NCI-H524 (cell line): ENCODE results near the gene GTF3C1.

ENCODE experiments used
- DNase-seq, 2 experiments: peaks; one replicate each; lab custom pipeline; 2025; lab: John Stamatoyannopoulos, UW

Gene GTF3C1

GRCh38 chr16:27568077-27568476 lies 18.4 kb upstream of the GTF3C1 start:
- DNase-seq: no peak

- no peak for DNase-seq
These were observed 16.7 kb upstream of the GTF3C1 start for GRCh38 chr16:27566417-27566816.

- DNase-seq: no peak
These were observed 14.5 kb upstream of the GTF3C1 start for GRCh38 chr16:27564224-27564623.

GRCh38 chr16:27561216-27561615 lies 11.5 kb upstream of the GTF3C1 start:
- no peak for DNase-seq

GRCh38 chr16:27558932-27559331 lies 9.2 kb upstream of the GTF3C1 start:
- DNase-seq: no peak

- no peak for DNase-seq
These were observed 8.7 kb upstream of the GTF3C1 start for GRCh38 chr16:27558434-27558833.

- no peak for DNase-seq
These were observed 6.8 kb upstream of the GTF3C1 start for GRCh38 chr16:27556471-27556870.

- DNase-seq: no peak
These were observed 1.3 kb upstream of the GTF3C1 start for GRCh38 chr16:27551036-27551435.

DNA sequence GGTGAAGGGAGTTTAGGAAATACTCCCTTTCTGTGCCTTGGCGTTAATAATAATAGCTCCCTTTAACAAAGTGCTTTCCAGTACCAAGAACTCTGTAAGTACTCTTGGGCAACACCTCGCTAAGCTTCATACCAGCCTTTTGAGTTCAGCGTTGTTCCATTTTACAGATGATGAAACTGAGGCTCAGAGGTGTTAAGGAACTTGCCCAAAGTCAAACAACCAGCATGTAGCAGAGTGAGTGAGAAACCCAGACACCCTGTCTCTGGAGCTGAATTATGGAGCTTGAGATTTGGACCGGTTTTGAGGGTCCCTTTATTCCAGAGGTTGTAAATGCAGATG lies 838 bp upstream of the GTF3C1 start:
- no peak for DNase-seq

GRCh38 chr16:27549464-27549745 lies 308 bp downstream of the GTF3C1 start:
- no peak for DNase-seq

GRCh38 chr16:27547851-27548250 lies 1.9 kb downstream of the GTF3C1 start:
- no peak for DNase-seq

DNA sequence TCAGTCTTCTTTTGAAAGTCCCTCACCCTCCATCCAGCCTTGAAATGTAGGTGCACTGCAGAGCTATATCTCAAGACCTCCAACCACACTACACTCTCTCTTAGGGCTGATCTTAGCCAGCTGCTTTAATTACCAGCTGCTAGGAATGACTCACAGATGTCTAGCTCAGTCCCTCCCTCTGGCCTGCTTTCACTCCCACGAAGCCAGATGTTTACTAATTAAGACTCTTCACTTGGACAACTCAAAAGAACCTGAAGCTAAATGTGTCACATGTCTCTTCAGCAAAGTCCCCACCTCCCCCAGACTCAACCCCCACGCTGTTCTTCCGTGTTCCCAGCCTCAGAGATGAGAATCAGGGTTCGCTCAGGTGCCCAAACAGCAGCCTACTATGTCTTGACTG lies 2.6 kb downstream of the GTF3C1 start:
- peak; percentile 77 to 91 for DNase-seq

DNA sequence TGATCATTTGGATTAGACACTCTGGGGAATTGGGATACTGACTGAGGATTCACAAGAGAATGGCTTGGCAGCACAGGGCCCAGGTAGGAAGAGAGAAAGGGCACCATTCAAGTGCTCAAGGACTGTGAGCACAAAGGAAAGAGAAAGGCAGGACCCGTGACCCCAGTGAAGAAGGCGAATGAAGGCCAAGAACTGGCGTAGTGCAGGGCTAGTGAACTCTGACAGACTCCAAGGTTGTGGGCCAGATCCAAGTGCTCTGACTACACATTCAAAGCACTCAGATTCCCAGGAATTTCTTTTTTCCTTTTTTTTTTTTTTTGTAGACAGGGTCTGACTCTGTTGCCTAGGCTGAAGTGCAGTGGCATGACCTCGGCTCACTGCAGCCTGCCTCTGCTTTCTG lies 5.0 kb downstream of the GTF3C1 start:
- DNase-seq: no peak

GRCh38 chr16:27543801-27544200 lies 5.9 kb downstream of the GTF3C1 start:
- DNase-seq: no peak

DNA sequence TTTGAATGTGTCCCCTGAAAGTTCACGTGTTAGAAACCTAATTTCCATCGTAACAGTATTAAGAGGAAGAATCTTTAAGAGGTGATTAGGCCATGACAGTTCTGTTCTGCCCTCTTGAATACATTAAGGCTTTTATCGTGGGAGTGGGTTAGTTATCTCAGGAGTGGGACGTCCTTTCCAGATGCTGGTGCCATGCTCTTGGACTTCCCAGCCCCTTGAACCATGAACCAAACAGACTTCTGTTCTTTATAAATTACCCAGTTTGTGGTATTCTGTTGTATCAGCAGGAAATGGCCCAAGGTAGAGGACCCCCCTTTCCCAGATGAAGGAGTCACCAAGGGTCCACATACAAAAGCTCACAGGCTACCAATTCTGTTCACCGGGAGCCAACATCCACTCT lies 10.1 kb downstream of the GTF3C1 start:
- DNase-seq: no peak

GRCh38 chr16:27539120-27539519 lies 10.6 kb downstream of the GTF3C1 start:
- no peak for DNase-seq

DNA sequence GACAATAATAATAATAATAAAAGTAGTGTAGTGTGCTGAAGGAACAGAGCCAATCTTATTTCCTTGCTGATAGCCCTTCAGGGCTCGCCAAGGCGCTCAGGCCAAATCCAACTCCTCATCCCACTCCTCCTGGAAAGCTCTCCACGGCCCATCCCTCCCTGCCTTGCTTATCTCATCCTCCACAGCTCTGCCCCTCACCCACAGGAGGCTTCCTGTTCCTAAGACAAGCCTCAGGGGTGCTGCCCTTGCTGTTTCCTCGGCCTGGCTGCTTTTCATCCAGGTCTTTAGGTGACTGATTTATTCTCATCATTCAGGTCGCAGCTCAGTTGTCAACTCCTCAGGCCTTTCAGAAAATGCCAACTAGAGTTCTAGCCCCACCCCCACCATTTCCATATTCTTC lies 11.2 kb downstream of the GTF3C1 start:
- no peak for DNase-seq

GRCh38 chr16:27534256-27534655 lies 15.5 kb downstream of the GTF3C1 start:
- no peak for DNase-seq

DNA sequence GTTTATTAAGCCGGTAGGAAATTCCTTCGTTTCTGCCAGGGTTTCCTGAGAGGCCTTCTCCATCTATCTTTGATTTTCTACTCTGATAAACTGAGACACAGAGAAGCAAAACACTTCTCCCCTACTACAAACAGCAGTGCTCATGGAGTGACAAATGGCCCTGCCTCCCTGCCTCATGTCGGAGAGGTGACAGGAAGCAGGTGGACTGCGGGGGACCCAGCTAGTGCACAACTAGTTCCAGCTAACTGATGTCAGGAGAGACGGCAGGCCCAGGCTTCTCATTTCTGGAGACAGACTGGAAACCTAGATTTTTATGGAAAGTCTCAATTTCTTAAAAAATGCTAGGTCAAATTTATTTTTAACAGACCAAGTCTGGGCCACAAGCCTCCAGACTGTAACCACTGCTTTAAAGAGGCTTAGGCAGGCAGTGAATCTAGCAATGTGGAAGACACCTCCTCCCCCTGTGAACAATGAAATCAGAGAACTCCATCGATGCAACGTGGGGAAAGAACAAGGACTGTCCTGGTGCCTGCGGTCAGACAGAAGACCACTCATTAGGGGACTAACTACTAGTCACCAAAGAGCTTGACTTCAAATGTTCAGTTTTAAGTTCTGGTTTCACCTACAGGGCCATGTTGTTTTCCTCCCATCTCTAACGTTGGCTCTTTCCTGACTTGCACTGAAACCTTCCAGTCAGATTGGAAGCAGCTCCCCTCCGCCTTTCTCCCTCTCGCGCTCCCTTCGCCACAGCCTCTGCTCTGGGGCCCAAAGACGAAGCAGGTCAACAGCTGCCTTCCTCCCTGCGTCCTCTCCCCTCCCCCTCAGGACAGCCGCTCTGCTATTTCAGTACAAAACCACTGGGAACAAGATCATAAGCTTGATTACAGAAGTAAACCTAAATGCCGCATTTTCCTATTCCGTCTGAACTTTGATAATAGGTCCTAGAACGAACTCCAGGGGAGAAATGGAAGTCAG lies 17.6 kb downstream of the GTF3C1 start:
- DNase-seq: peak in 1 of 2 experiments; percentile 21

GRCh38 chr16:27531186-27531585 lies 18.5 kb downstream of the GTF3C1 start:
- DNase-seq: peak; percentile 41 to 87

DNA sequence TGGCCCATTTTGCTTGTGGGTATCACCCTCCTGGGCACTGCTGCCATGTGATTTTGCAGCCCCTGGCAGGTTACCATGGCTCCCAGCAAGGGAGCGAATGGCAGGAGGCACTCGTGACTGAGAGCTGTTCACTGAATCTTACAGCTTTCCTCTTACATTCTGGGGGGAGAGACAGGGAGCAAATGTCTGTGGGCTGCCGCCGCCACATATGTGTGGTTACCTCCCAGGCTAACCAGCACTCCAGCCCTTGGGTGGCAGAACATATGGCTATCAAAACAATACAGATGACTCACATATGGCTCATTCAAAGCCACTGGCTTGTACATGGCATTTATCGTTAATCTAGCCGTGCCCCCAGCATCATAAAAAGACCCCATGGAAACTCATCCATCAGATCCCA lies 19.8 kb downstream of the GTF3C1 start:
- DNase-seq: peak; percentile 99 to 100

DNA sequence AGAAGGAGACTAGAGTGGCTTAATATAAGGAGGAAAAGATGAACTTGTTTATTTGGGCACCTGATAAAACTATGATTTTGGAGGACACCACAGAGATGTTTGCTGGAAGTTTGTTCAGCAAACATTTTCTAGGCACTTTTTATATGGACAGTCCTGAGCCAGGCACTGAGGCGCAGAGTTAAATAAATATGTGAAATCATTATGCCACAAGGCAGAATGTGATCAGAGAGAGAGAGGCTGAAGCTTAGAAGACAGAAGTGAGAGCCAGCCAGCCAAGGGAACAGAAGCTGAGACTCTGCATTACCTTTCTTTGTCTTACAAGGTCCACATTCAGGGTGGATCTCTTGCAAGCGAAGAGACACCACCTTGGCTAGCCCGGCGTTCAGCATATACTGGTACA lies 21.4 kb downstream of the GTF3C1 start:
- DNase-seq: no peak

GRCh38 chr16:27526180-27526579 lies 23.5 kb downstream of the GTF3C1 start:
- DNase-seq: peak; percentile 97 to 99

GRCh38 chr16:27522173-27522707 lies 27.5 kb downstream of the GTF3C1 start:
- DNase-seq: no peak
